PC-9 (cell line): ENCODE data around the gene TEN1. TPM values are rescaled to one million over a fixed set of nuclear protein-coding genes. Genes with fewer than 3 reads are reported as not detected.
A peak's percentile ranks its signal among the peaks of the same experiment; 100 is the strongest.

Experiments used
- BruUV-seq: library from RNA; stranded (reverse); fragments of 400-500 nt; replicated peaks from 2 replicates; lab custom pipeline; 2021; lab: Mats Ljungman, UMichigan
- CTCF ChIA-PET: fragments of 300-600 bp; sonication (Branson Sonifier 250); formaldehyde crosslinking; loops from one replicate; lab custom pipeline; 2022; ENCODE audit warnings: antibody characterized with exemption; lab: Charles Lee
- POLR2A ChIA-PET: fragments of 300-600 bp; sonication (Branson Sonifier 250); formaldehyde crosslinking; loops from one replicate; lab custom pipeline; 2022; ENCODE audit warnings: antibody characterized with exemption; ENCODE audit not compliant: unreplicated experiment; lab: Charles Lee
- DNase-seq, 2 experiments: peaks; one replicate each; pipeline versions ENCODE4 v3.0.0 to v3.0.0-alpha.2; 2015 to 2022; ENCODE audit warnings: mixed read lengths in 1 of 2
- H2AFZ ChIP-seq: fragments of 200-600 bp; sonication (generic); 2 replicates; pipeline ENCODE4 v1.8.1; 2017; ENCODE audit warnings: antibody characterized with exemption
- H3F3A ChIP-seq: fragments of 200-600 bp; sonication (generic); 2 replicates; pipeline ENCODE4 v1.8.1; 2017; ENCODE audit warnings: antibody characterized with exemption, mild to moderate bottlenecking, low read depth; ENCODE audit not compliant: insufficient read depth
- H3K27ac ChIP-seq: fragments of 200-600 bp; sonication (generic); 2 replicates; pipeline ENCODE4 v1.6.1; 2016; ENCODE audit warnings: mixed run types
- H3K27me3 ChIP-seq: fragments of 200-600 bp; sonication (generic); 2 replicates; pipeline ENCODE4 v1.6.1; 2016; ENCODE audit warnings: low read depth, mixed run types; ENCODE audit not compliant: insufficient read depth
- H3K36me3 ChIP-seq: fragments of 200-600 bp; sonication (generic); 2 replicates; pipeline ENCODE4 v1.6.1; 2016; ENCODE audit warnings: low read depth, mixed run types
- H3K4me1 ChIP-seq: fragments of 200-600 bp; sonication (generic); replicated peaks from 2 replicates; pipeline ENCODE4 v1.6.1; 2016; ENCODE audit warnings: mixed run types; ENCODE audit not compliant: insufficient read depth
- H3K4me2 ChIP-seq: fragments of 200-600 bp; sonication (generic); 2 replicates; pipeline ENCODE4 v1.6.1; 2017; ENCODE audit warnings: mixed run types
- H3K4me3 ChIP-seq: fragments of 200-600 bp; sonication (generic); 2 replicates; pipeline ENCODE4 v1.6.1; 2016; ENCODE audit warnings: mixed run types
- H3K79me2 ChIP-seq: fragments of 200-600 bp; sonication (generic); 2 replicates; pipeline ENCODE4 v1.6.1; 2017; ENCODE audit warnings: low read depth, mixed run types
- H3K9me2 ChIP-seq: fragments of 200-600 bp; sonication (generic); 2 replicates; pipeline ENCODE4 v1.8.1; 2017; ENCODE audit warnings: mild to moderate bottlenecking; ENCODE audit not compliant: insufficient read depth
- H3K9me3 ChIP-seq: fragments of 200-600 bp; sonication (generic); 2 replicates; pipeline ENCODE4 v1.8.1; 2016; ENCODE audit warnings: low read depth; ENCODE audit not compliant: insufficient read depth
- H4K20me1 ChIP-seq: fragments of 200-600 bp; sonication (generic); 2 replicates; pipeline ENCODE4 v1.8.1; 2017; ENCODE audit not compliant: insufficient read depth
- EZH2 ChIP-seq: fragments of 200-600 bp; sonication (generic); IDR thresholded peaks from 2 replicates; pipeline ENCODE4 v1.8.0; 2017; ENCODE audit warnings: antibody characterized with exemption, low read depth
- intact Hi-C: fragments of 100-400 bp; cut with micrococcal nuclease; formaldehyde crosslinking; loops from one replicate; pipeline ENCODE4 v1.10.0; 2022; ENCODE audit not compliant: unreplicated experiment
- total RNA-seq: library from RNA; stranded (reverse); gene quantifications from 2 replicates; pipeline ENCODE4 v1.2.3, GENCODE V29; 2021
- TF ChIP-seq, protein P1 (sequence below): fragments of 200-600 bp; sonication (generic); conservative IDR thresholded peaks from 2 replicates; pipeline ENCODE4 v1.6.1; 2017; ENCODE audit warnings: mixed run types, antibody characterized with exemption, mild to moderate bottlenecking, moderate library complexity

Gene TEN1
- total RNA-seq, 1 experiment from 2014 or later: 22.7 TPM

GRCh38 chr17:76008208-76008607, 29.2 kb downstream of the TEN1 start:
- Histone ChIP-seq H3K4me2 (no peak overlapping the region), H4K20me1 (no peaks in the 10 kb centered on the region), H3K4me3 (no peak overlapping the region), H3K9me3 (no peaks in the 10 kb centered on the region), H2AFZ (no peak overlapping the region), H3K36me3 (no peaks in the 10 kb centered on the region), H3K4me1 (no peaks in the 10 kb centered on the region; the same call in 1 of the 2 replicates), H3K27ac (no peak overlapping the region), H3K79me2 (no peaks in the 10 kb centered on the region), H3F3A (peaks cover 10% of the 10 kb centered on the region; the same call in 1 of the 2 replicates), H3K27me3 (no peaks in the 10 kb centered on the region), H3K9me2 (no peaks in the 10 kb centered on the region)
- no TSS peak for BruUV-seq
- DNase-seq: no peak
- ChIA-PET POLR2A (no interaction called here), CTCF (no interaction called here)
- intact Hi-C loops: loop anchor here (10.0 kb wide), 1 partner anchor 233 kb away; a partner anchor contains a TSS
- TF ChIP-seq, protein P1, sequence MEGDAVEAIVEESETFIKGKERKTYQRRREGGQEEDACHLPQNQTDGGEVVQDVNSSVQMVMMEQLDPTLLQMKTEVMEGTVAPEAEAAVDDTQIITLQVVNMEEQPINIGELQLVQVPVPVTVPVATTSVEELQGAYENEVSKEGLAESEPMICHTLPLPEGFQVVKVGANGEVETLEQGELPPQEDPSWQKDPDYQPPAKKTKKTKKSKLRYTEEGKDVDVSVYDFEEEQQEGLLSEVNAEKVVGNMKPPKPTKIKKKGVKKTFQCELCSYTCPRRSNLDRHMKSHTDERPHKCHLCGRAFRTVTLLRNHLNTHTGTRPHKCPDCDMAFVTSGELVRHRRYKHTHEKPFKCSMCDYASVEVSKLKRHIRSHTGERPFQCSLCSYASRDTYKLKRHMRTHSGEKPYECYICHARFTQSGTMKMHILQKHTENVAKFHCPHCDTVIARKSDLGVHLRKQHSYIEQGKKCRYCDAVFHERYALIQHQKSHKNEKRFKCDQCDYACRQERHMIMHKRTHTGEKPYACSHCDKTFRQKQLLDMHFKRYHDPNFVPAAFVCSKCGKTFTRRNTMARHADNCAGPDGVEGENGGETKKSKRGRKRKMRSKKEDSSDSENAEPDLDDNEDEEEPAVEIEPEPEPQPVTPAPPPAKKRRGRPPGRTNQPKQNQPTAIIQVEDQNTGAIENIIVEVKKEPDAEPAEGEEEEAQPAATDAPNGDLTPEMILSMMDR: no peak
- no peak for TF ChIP-seq EZH2

- no peak for DNase-seq
- no peaks in the 10 kb centered on the region for H3K9me3 ChIP-seq
- no peak overlapping the region for H3K4me3 ChIP-seq
- H3K36me3 ChIP-seq: no peaks in the 10 kb centered on the region
- H3K27me3 ChIP-seq: no peaks in the 10 kb centered on the region
- CTCF ChIA-PET: no interaction called here
- H4K20me1 ChIP-seq: no peaks in the 10 kb centered on the region
- no peaks in the 10 kb centered on the region for H3K9me2 ChIP-seq
- peaks cover 10% of the 10 kb centered on the region; the same call in 1 of the 2 replicates for H3F3A ChIP-seq
- POLR2A ChIA-PET: no interaction called here
- no peaks in the 10 kb centered on the region for H3K79me2 ChIP-seq
- H3K4me2 ChIP-seq: no peak overlapping the region
- no peaks in the 10 kb centered on the region; the same call in 1 of the 2 replicates for H3K4me1 ChIP-seq
- H3K27ac ChIP-seq: no peak overlapping the region
- TF ChIP-seq, protein P1: no peak
- no peak for TF ChIP-seq EZH2
- no peak overlapping the region for H2AFZ ChIP-seq
- intact Hi-C loops: loop anchor here (10.0 kb wide), 1 partner anchor 234 kb away; a partner anchor contains a TSS
- BruUV-seq: no TSS peak
These were observed 29.8 kb downstream of the TEN1 start for GRCh38 chr17:76008630-76009425.

DNA sequence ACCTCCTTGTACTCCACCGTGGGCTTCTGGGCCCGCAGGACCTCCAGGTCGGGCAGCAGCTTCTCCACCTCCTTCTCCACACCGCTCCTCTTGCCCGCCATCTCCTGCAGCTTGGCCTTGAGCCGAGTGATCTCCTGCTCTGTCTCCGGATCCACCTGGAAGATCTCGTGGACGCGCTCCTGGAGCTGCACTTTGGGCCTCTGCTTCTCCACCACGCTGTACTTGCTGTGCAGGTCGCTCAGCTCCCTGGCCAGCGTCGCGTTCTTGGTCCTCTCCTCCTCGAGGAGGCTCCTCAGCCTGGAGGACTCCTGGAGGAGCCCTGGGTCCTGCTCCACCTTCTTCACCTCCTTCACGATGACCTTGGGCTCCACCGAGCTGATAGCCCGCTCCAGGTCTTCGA, 30.4 kb downstream of the TEN1 start:
- intact Hi-C loops: loop anchor here (10.0 kb wide), 1 partner anchor 235 kb away; a partner anchor contains a TSS
- POLR2A ChIA-PET: no interaction called here
- Histone ChIP-seq H3K4me1 (no peaks in the 10 kb centered on the region; the same call in 1 of the 2 replicates), H3K36me3 (no peaks in the 10 kb centered on the region), H3K79me2 (no peaks in the 10 kb centered on the region), H3K27me3 (no peaks in the 10 kb centered on the region), H3F3A (peaks cover 10% of the 10 kb centered on the region; the same call in 1 of the 2 replicates), H2AFZ (no peak overlapping the region), H3K9me3 (no peaks in the 10 kb centered on the region), H3K27ac (no peak overlapping the region), H3K4me3 (no peak overlapping the region), H3K9me2 (no peaks in the 10 kb centered on the region), H3K4me2 (no peak overlapping the region), H4K20me1 (no peaks in the 10 kb centered on the region)
- BruUV-seq: TSS peak; percentile 8
- TF ChIP-seq, protein P1: no peak
- no peak for TF ChIP-seq EZH2
- no peak for DNase-seq
- CTCF ChIA-PET: no interaction called here
